Right lung (tissue), 5 donors: ENCODE results near the gene MYO10. TPM values are rescaled to one million over a fixed set of nuclear protein-coding genes. Genes with fewer than 3 reads are reported as not detected.
"Not testable (repeated sequence)": the region's sequence is repeated elsewhere in the genome, so short reads cannot be mapped to it uniquely, and the experiment has no call there.

Experiments used
- DNase-seq, 2 donors: peaks; one replicate each; pipeline ENCODE4 v3.0.0-alpha.2; 2013
- polyA plus RNA-seq, 5 donors: library from polyadenylated mRNA; unstranded; fragments of 120-200 nt; gene quantifications; one replicate each; pipeline versions ENCODE4 v1.2.1 to v1.2.3, GENCODE V29; 2013; ENCODE audit warnings: inconsistent platforms in 1 of 5, low replicate concordance in 1 of 5; ENCODE audit not compliant: insufficient read length in 5 of 5, insufficient read depth in 1 of 5

The MYO10 gene
- polyA plus RNA-seq, 5 donors = 50.1 to 67.9 (median 57.3) TPM

DNA sequence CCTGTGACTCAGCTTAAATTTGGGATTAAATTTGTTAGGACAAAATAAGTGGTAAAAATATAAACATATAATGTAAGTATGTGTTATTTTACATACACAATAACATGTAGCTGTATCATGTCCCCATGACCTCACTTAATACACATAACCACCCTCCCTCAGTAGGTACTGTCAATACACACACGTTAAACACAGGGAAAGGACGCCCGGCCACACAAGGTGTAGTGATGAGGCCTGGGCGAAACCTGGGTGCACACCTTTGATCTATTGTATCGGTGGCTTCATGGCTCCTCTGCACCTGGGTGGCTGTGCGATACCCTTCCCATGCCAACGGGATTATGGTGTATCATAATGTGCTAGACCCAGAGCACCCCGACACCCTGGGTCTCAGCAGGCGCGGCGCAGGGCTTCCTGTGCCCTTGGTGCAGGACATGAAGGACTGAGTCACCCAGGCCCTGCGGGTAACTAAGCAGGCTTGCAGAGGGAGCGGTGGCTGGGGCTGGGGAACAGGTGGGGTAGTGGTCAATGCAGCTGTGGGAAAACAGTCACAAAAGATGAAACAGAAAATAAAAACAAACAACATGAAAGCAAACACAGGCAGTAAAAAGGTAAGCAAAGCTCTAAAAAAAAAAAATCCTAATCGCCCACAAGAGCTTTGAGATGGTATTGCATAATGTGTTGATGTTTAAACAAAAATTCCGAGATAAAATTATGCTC, 191.8 kb downstream of the MYO10 start:
- no peak for DNase-seq

- DNase-seq = no peak
Measured at GRCh38 chr5:16742938-16743337, 193.2 kb downstream of the MYO10 start.

- DNase-seq = no peak
Measured at GRCh38 chr5:16740811-16741392, 195.2 kb downstream of the MYO10 start.

DNA sequence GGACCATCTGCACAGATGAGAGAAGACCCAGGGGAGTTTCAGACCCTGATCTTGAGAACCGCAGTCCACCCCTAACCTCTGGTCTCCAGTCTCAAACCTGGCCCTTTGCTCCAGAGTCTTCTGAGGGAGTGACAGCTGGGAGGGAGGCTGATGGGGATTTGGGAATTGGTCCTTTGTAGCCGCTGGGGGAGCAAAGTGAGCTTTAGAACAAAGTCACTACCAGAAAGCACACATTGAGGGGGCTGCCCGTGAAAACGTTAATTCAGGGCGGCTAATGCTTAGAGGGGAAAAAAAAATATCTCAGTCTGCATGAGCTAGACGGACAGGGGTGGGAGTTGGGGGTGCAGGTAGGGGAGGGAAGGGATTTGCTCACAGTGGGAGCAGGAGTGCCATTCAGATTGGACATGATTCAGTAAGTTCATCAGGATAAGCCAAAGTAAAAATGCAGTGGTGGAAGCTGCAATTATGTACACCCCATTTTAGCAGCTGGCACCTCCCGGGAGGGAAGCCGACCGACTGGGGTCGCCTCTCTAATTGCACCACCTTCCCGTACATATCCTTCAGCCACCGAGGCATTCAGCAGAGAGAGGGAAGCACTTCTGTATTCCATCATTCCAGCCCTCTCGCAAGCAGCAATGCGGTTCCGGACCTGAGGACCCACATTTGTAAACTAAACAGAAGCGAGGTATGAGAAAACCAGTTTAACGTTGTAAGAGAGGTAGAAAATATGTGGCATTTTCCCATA, 195.8 kb downstream of the MYO10 start:
- no peak for DNase-seq

DNA sequence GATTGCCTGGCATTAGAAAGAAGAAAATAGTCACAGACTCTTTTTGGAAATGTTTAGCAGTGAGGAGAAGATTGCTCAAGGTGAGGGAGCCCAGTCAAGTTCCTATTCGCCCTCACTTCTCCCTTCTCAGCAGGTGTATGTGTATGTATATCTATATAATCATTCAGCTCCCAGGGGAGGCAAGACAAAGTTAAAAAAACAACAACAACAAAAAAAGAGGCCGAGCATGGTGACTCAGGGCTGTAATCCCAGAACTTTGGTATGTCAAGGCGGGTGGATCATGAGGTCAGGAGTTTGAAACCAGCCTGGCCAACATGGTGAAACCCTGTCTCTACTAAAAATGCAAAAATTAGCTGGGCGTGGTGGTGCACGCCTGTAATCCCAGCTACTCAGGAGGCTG, 197.7 kb downstream of the MYO10 start:
- DNase-seq = not testable (repeated sequence)

- no peak for DNase-seq
Measured at GRCh38 chr5:16737620-16738364, 198.3 kb downstream of the MYO10 start.

DNA sequence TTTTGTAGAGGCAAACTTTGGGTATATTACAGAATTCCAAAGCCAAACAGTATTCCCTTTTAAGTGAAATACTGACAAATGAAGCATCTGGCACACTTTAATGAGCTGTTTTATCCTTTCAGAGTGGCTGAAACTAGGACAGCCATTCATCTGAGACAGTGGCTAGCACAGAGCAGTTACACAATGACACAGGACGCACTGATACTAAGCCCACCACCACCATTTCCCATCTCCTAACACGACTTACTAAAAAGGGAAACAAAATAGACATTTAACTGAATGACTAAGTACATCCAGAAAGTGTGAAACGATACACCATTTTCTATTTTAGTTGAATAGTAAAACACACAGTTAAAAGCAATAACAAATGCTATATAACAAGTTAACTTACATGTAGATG, 198.9 kb downstream of the MYO10 start:
- no peak for DNase-seq

GRCh38 chr5:16736158-16736995, 199.7 kb downstream of the MYO10 start:
- DNase-seq = peak; percentile 74 to 79

- DNase-seq = no peak
Measured at GRCh38 chr5:16735101-16736060, 200.7 kb downstream of the MYO10 start.

GRCh38 chr5:16733331-16734006, 202.6 kb downstream of the MYO10 start:
- DNase-seq = no peak

DNA sequence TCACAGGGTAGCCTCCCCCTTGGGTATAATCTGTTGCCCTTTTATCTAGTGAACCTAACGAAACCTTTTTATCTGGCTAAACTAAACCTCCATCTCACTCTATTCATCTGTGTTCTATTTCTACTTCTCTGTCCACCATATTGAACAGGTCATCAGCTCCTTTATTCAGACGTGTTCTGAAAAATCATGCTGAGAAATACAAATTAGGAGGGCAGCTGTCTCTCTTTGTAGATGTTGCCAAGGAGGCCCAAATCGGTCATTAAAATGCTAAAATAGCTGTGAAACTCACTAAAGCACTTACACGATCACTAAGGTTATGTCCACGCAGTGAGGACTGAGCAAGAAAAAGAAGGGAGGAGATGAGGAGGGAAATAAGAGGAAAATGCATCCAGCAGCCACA, 203.7 kb downstream of the MYO10 start:
- no peak for DNase-seq

DNA sequence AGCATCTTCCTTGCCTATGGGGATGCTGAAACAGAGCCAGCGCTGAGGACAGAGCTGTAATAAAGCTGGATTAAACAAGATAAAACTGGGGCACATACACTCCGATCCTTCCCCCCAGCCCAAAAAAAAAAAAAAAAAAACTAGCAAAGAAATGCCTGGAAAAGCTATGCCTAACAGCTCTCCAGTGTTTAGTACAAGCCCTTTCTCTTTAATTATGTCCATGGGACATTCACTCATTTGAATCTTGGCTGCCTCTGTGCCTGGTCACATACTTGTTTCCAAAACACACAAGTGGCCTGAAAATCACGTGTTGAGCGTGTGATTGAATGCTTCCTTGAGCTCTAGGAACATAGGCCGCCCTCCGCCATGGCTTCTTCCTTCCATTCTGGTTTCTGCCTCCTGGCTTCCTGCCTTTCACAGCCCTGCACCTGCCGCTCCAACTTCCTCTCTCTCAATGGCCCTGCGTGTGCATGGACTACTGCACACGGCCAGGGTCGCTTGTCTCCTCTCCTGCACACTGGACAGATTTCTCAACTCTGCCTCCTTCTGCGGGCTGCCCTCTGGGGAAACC, 208.2 kb downstream of the MYO10 start:
- peak; percentile 51 to 62 for DNase-seq

DNA sequence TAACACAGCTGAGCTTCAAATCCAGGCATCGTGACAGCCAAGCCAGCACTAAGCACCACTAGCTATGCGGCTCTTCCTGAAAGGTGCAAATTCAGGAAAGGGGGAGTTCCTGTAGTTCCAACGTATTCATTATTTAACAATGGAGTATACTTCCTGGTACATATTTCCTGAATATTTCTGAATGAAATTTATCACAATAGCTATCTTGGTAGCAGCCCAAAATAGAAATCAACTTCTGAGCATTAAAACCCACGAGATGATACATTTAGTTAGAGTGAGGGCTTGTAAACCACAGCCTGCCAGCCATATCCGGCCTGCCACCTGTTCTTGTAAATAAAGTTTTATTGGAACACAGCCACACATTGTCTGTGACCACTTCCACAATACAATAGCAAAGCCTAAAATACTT, 209.5 kb downstream of the MYO10 start:
- DNase-seq = no peak

DNA sequence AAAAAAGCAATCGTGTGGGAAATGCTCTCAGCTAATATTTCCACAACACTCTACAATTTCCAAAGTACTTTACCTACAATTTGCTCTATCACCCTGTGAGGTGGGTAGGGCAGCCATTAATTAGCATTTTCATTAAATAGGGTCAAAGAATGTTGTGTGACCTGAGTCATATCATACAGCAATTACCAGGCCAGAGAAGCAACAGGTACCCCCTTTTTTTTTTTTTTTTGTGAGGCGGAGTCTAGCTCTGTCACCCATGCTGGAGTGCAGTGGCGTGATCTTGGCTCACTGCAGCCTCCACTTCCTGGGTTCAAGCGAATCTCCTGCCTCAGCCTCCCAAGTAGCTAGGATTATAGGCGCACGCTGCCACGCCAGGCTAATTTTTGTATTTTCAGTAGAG, 210.5 kb downstream of the MYO10 start:
- no peak for DNase-seq

GRCh38 chr5:16723821-16724220, 212.3 kb downstream of the MYO10 start:
- DNase-seq = no peak

DNA sequence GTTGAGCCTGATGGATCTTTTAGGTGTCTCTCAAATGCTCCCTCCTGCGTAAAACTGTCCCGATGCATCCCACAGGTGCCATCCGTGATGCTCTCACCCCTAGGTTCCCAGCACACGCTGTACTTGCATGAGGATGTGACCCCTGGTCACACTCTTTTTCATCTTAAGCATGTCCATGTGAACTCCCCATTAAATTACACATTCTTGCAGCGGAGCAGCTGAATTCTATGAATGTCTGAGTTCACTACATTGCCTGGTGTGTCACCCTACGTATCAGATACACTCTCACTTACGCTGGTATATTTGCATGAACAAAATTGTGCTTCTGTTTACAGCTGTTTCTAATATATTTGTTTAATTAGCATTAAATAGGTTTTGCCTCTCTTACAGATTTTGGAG, 214.0 kb downstream of the MYO10 start:
- no peak for DNase-seq

- DNase-seq = no peak
Measured at GRCh38 chr5:16721151-16722096, 214.7 kb downstream of the MYO10 start.

DNA sequence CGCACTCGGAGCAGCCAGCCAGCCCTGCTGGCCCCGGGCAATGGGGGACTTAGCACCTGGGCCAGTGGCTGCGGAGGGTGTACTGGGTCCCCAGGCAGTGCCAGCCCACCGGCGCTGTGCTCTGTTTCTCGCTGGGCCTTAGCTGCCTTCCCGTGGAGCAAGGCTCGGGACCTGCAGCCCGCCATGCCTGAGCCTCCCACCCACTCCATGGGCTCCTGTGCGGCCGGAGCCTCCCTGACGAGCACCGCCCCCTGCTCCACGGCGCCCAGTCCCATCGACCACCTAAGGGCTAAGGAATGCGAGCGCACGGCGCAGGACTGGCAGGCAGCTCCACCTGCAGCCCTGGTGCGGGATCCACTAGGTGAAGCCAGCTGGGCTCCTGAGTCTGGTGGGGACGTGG, 218.1 kb downstream of the MYO10 start:
- not testable (repeated sequence) for DNase-seq
